GM04503 (cell line): ENCODE measurements around the gene TAF11L6.
"Not testable (repeated sequence)": the region's sequence is repeated elsewhere in the genome, so short reads cannot be mapped to it uniquely, and the experiment has no call there.

Experiments
- DNase-seq: peaks from one replicate; pipeline ENCODE4 v3.0.0-alpha.2; 2012; ENCODE audit warnings: low read depth

The TAF11L6 gene

GRCh38 chr5:17528369-17528768, at the start of gene TAF11L6:
TAF11L6 (plus strand) TSS chr5:17528669.
- not testable (repeated sequence) for DNase-seq

GRCh38 chr5:17481378-17481777, 47.1 kb upstream of the TAF11L6 start:
- no peak for DNase-seq

- no peak for DNase-seq
These were observed 45.7 kb upstream of the TAF11L6 start for GRCh38 chr5:17482790-17483189.

GRCh38 chr5:17486464-17487173, 41.9 kb upstream of the TAF11L6 start:
- not testable (repeated sequence) for DNase-seq

GRCh38 chr5:17487174-17487512, 41.3 kb upstream of the TAF11L6 start:
- no peak for DNase-seq

- not testable (repeated sequence) for DNase-seq
These were observed 37.2 kb upstream of the TAF11L6 start for GRCh38 chr5:17491257-17491656.

- no peak for DNase-seq
These were observed 35.7 kb upstream of the TAF11L6 start for GRCh38 chr5:17492770-17493169.

GRCh38 chr5:17497446-17497845, 31.0 kb upstream of the TAF11L6 start:
- DNase-seq: no peak

GRCh38 chr5:17497931-17498330, 30.5 kb upstream of the TAF11L6 start, which contains the start of gene TAF11L2:
TAF11L2 (plus strand) TSS chr5:17498231.
- DNase-seq: not testable (repeated sequence)

GRCh38 chr5:17511775-17512325, 16.6 kb upstream of the TAF11L6 start:
- no peak for DNase-seq

GRCh38 chr5:17517526-17517925, 10.9 kb upstream of the TAF11L6 start:
- not testable (repeated sequence) for DNase-seq

GRCh38 chr5:17518067-17518466, 10.4 kb upstream of the TAF11L6 start, which contains the start of gene TAF11L3:
TAF11L3 (plus strand) TSS chr5:17518367.
- not testable (repeated sequence) for DNase-seq

- DNase-seq: not testable (repeated sequence)
These were observed 9.0 kb upstream of the TAF11L6 start for GRCh38 chr5:17519508-17519907.

GRCh38 chr5:17521501-17521900, 7.0 kb upstream of the TAF11L6 start, which contains the start of gene TAF11L4:
TAF11L4 (plus strand) TSS chr5:17521801.
- DNase-seq: not testable (repeated sequence)

- DNase-seq: not testable (repeated sequence)
These were observed 3.5 kb upstream of the TAF11L6 start, which contains the start of gene TAF11L5 for GRCh38 chr5:17524935-17525334. TAF11L5 (plus strand) TSS chr5:17525235.

GRCh38 chr5:17526504-17526903, 2.0 kb upstream of the TAF11L6 start:
- not testable (repeated sequence) for DNase-seq
